GM19043 (cell line): ENCODE measurements around the gene PCDH15.

Experiments used
- ATAC-seq: cut with Tn5 transposase; IDR thresholded peaks from one replicate; pipeline ENCODE4 v1.9.1; 2021; ENCODE audit warnings: low read depth; ENCODE audit not compliant: unreplicated experiment

PCDH15 gene

GRCh38 chr10:53899463-53900160 lies 901.4 kb downstream of the PCDH15 start:
- ATAC-seq: no peak

GRCh38 chr10:53898532-53898931 lies 902.5 kb downstream of the PCDH15 start:
- no peak for ATAC-seq

GRCh38 chr10:53894145-53894544 lies 906.9 kb downstream of the PCDH15 start:
- ATAC-seq: no peak

GRCh38 chr10:53893061-53893460 lies 908.0 kb downstream of the PCDH15 start:
- ATAC-seq: no peak

- no peak for ATAC-seq
Observed at GRCh38 chr10:53886325-53887300, 914.4 kb downstream of the PCDH15 start.

- ATAC-seq: no peak
Observed at GRCh38 chr10:53864846-53865245, 936.2 kb downstream of the PCDH15 start.

- no peak for ATAC-seq
Observed at GRCh38 chr10:53852450-53853175, 948.4 kb downstream of the PCDH15 start.

GRCh38 chr10:53846809-53847208 lies 954.2 kb downstream of the PCDH15 start:
- no peak for ATAC-seq

- ATAC-seq: no peak
Observed at GRCh38 chr10:53843736-53844362, 957.2 kb downstream of the PCDH15 start.

GRCh38 chr10:53841483-53842145 lies 959.4 kb downstream of the PCDH15 start:
- no peak for ATAC-seq

- no peak for ATAC-seq
Observed at GRCh38 chr10:53840653-53841052, 960.4 kb downstream of the PCDH15 start.

- no peak for ATAC-seq
Observed at GRCh38 chr10:53839440-53840039, 961.5 kb downstream of the PCDH15 start.

- no peak for ATAC-seq
Observed at GRCh38 chr10:53836638-53837037, 964.4 kb downstream of the PCDH15 start.

- no peak for ATAC-seq
Observed at GRCh38 chr10:53833908-53834307, 967.1 kb downstream of the PCDH15 start.

GRCh38 chr10:53827261-53827660 lies 973.8 kb downstream of the PCDH15 start:
- ATAC-seq: no peak

GRCh38 chr10:53808677-53809372 lies 992.2 kb downstream of the PCDH15 start:
- ATAC-seq: no peak

GRCh38 chr10:53786236-53786900 lies 1014.7 kb downstream of the PCDH15 start:
- ATAC-seq: no peak

- no peak for ATAC-seq
Observed at GRCh38 chr10:53771701-53772100, 1029.3 kb downstream of the PCDH15 start.
